Activated CD8-positive, alpha-beta memory T cell treated with anti-CD3 and anti-CD28 coated beads for 48 hours (primary cell): ENCODE data around the gene APH1B.

ENCODE experiments used
- DNase-seq, 3 experiments: peaks; one replicate each; pipeline ENCODE4 v3.0.0-alpha.2; 2020; ENCODE audit warnings: low read depth in 2 of 3, low spot score in 2 of 3

Gene APH1B

GRCh38 chr15:63252292-63252691, 25.1 kb upstream of the APH1B start:
- no peak for DNase-seq

GRCh38 chr15:63254991-63255390, 22.4 kb upstream of the APH1B start:
- DNase-seq = no peak

- no peak for DNase-seq
Measured at GRCh38 chr15:63255489-63255990, 21.9 kb upstream of the APH1B start.

- DNase-seq = no peak
Measured at GRCh38 chr15:63256433-63257274, 20.8 kb upstream of the APH1B start.

GRCh38 chr15:63258658-63259057, 18.7 kb upstream of the APH1B start:
- no peak for DNase-seq

- no peak for DNase-seq
Measured at GRCh38 chr15:63260791-63261190, 16.6 kb upstream of the APH1B start.

- no peak for DNase-seq
Measured at GRCh38 chr15:63261311-63261710, 16.1 kb upstream of the APH1B start.

GRCh38 chr15:63263519-63263918, 13.9 kb upstream of the APH1B start:
- no peak for DNase-seq

- no peak for DNase-seq
Measured at GRCh38 chr15:63264688-63265293, 12.6 kb upstream of the APH1B start.

- DNase-seq = no peak
Measured at GRCh38 chr15:63274427-63274826, 3.0 kb upstream of the APH1B start.

- no peak for DNase-seq
Measured at GRCh38 chr15:63276342-63277037, 915 bp upstream of the APH1B start.

GRCh38 chr15:63277893-63278456, 570 bp downstream of the APH1B start:
- no peak for DNase-seq

- no peak for DNase-seq
Measured at GRCh38 chr15:63283126-63283525, 5.7 kb downstream of the APH1B start.

- no peak for DNase-seq
Measured at GRCh38 chr15:63284335-63284734, 6.9 kb downstream of the APH1B start.

- DNase-seq = no peak
Measured at GRCh38 chr15:63287109-63287508, 9.7 kb downstream of the APH1B start.

GRCh38 chr15:63288342-63288741, 10.9 kb downstream of the APH1B start:
- DNase-seq = no peak

- no peak for DNase-seq
Measured at GRCh38 chr15:63288778-63289378, 11.5 kb downstream of the APH1B start.

- no peak for DNase-seq
Measured at GRCh38 chr15:63291507-63291906, 14.1 kb downstream of the APH1B start.

- no peak for DNase-seq
Measured at GRCh38 chr15:63292241-63292640, 14.8 kb downstream of the APH1B start.

- no peak for DNase-seq
Measured at GRCh38 chr15:63292771-63293170, 15.4 kb downstream of the APH1B start.

GRCh38 chr15:63294359-63294758, 17.0 kb downstream of the APH1B start:
- DNase-seq = no peak
